Mesenteric fat pad (tissue), 1 donor: Measurements from ENCODE around the gene AVPR1B. TPM values are rescaled to one million over a fixed set of nuclear protein-coding genes. Genes with fewer than 3 reads are reported as not detected.
"Not testable (repeated sequence)": the region's sequence is repeated elsewhere in the genome, so short reads cannot be mapped to it uniquely, and the experiment has no call there.

Experiments used
- DNase-seq: peaks from one replicate; pipeline ENCODE4 v3.0.0-alpha.2; 2020; ENCODE audit warnings: low spot score
- total RNA-seq: library from RNA; stranded (reverse); fragmentation: NEBNext Ultra II Directional; extraction: Animal tissue kit (Norgen Biotek cat#: 25700); gene quantifications from one replicate; pipeline ENCODE4 v1.2.1, GENCODE V29; 2021
- donor health status: DM: yes; HTN: yes; CAD: no.

The AVPR1B gene
- total RNA-seq, 1 donor from 2014 or later = not detected

- no peak for DNase-seq
Measured at GRCh38 chr1:206082831-206083695, 34.1 kb downstream of the AVPR1B start.

- DNase-seq = no peak
Measured at GRCh38 chr1:206081856-206082255, 35.3 kb downstream of the AVPR1B start.

GRCh38 chr1:206080026-206080820, 37.0 kb downstream of the AVPR1B start:
- no peak for DNase-seq

- DNase-seq = no peak
Measured at GRCh38 chr1:206079135-206079534, 38.1 kb downstream of the AVPR1B start.

- no peak for DNase-seq
Measured at GRCh38 chr1:206075786-206076755, 41.1 kb downstream of the AVPR1B start.

- DNase-seq = no peak
Measured at GRCh38 chr1:206074839-206075238, 42.3 kb downstream of the AVPR1B start.

GRCh38 chr1:206070627-206071304, 46.4 kb downstream of the AVPR1B start:
- no peak for DNase-seq

- DNase-seq = no peak
Measured at GRCh38 chr1:206068314-206068713, 48.9 kb downstream of the AVPR1B start.

GRCh38 chr1:206067486-206068227, 49.5 kb downstream of the AVPR1B start:
- DNase-seq = no peak

GRCh38 chr1:206066479-206067171, 50.6 kb downstream of the AVPR1B start:
- DNase-seq = no peak

GRCh38 chr1:206065547-206066145, 51.5 kb downstream of the AVPR1B start:
- no peak for DNase-seq

GRCh38 chr1:206064501-206064900, 52.7 kb downstream of the AVPR1B start:
- not testable (repeated sequence) for DNase-seq

GRCh38 chr1:206064001-206064400, 53.2 kb downstream of the AVPR1B start:
- not testable (repeated sequence) for DNase-seq

- DNase-seq = no peak
Measured at GRCh38 chr1:206062464-206062863, 54.7 kb downstream of the AVPR1B start.

- DNase-seq = no peak
Measured at GRCh38 chr1:206060844-206061243, 56.3 kb downstream of the AVPR1B start.
